K562 (cell line): ENCODE measurements around the gene HPF1. TPM values are rescaled to one million over a fixed set of nuclear protein-coding genes. Genes with fewer than 3 reads are reported as not detected.

ENCODE experiments used
- CREB1 ChIP-seq, 2 experiments: sonication (generic) in 1 of 2; formaldehyde crosslinking in 1 of 2; IDR thresholded peaks; 2 replicates each; pipeline versions ENCODE4 v1.6.1 to v1.8.0; 2012 to 2022; ENCODE audit warnings: inconsistent platforms in 1 of 2, mild to moderate bottlenecking in 1 of 2, missing genetic modification reagents in 1 of 2, moderate library complexity in 1 of 2
- E2F4 ChIP-seq: sonication (generic); formaldehyde crosslinking; IDR thresholded peaks from 2 replicates; pipeline ENCODE4 v1.8.0; 2022; ENCODE audit warnings: mild to moderate bottlenecking, low read depth, missing genetic modification reagents
- ERF ChIP-seq: fragments of 450-650 bp; formaldehyde crosslinking; IDR thresholded peaks from 2 replicates; pipeline ENCODE4 v1.4.0; 2020; ENCODE audit warnings: mild to moderate bottlenecking, mixed read lengths
- GATAD2B ChIP-seq: fragments of 450-650 bp; IDR thresholded peaks from 2 replicates; pipeline ENCODE4 v1.6.1; 2017; ENCODE audit warnings: mild to moderate bottlenecking, borderline replicate concordance
- GTF2E2 ChIP-seq: fragments of 200-800 bp; sonication (Bioruptor generic); IDR thresholded peaks from 2 replicates; pipeline ENCODE4 v1.6.1; 2016; ENCODE audit warnings: missing genetic modification characterization, missing compliant biosample characterization
- HDAC1 ChIP-seq, 2 experiments: fragments of 450-650 bp; IDR thresholded peaks; 2 replicates each; pipeline ENCODE4 v1.6.1; 2016 to 2017; ENCODE audit warnings: inconsistent platforms in 1 of 2, mild to moderate bottlenecking in 1 of 2, moderate library complexity in 1 of 2
- JUND ChIP-seq, 2 experiments: IDR thresholded peaks; 2 replicates in 1 of 2; 3 replicates in 1 of 2; pipeline ENCODE4 v1.6.1; 2011; ENCODE audit warnings: borderline replicate concordance in 2 of 2, low read depth in 2 of 2, low read length in 2 of 2, improper control_type of control experiment in 1 of 2, missing biosample characterization in 1 of 2, missing genetic modification characterization in 1 of 2, missing genetic modification reagents in 1 of 2
- KLF1 ChIP-seq: fragments of 450-650 bp; IDR thresholded peaks from 2 replicates; pipeline ENCODE4 v1.6.1; 2016; ENCODE audit warnings: missing genetic modification characterization, missing compliant biosample characterization
- KLF13 ChIP-seq: fragments of 450-650 bp; IDR thresholded peaks from 2 replicates; pipeline ENCODE4 v1.6.1; 2016; ENCODE audit warnings: missing genetic modification characterization, low read depth, mild to moderate bottlenecking, missing compliant biosample characterization, moderate library complexity, borderline replicate concordance
- MEIS2 ChIP-seq: fragments of 450-650 bp; IDR thresholded peaks from 2 replicates; pipeline ENCODE4 v1.6.1; 2014; ENCODE audit warnings: mild to moderate bottlenecking; ENCODE audit not compliant: partially characterized antibody
- MLX ChIP-seq, 2 experiments: fragments of 450-650 bp in 1 of 2; sonication (generic) in 1 of 2; formaldehyde crosslinking; conservative IDR thresholded peaks; 2 replicates each; pipeline versions ENCODE4 v1.4.0 to v1.8.1; 2020 to 2022; ENCODE audit warnings: mild to moderate bottlenecking in 1 of 2, missing genetic modification reagents in 1 of 2
- NCOA6 ChIP-seq: fragments of 450-650 bp; IDR thresholded peaks from 2 replicates; pipeline ENCODE4 v1.6.1; 2017; ENCODE audit warnings: mild to moderate bottlenecking
- NCOR1 ChIP-seq: fragments of 450-650 bp; IDR thresholded peaks from 2 replicates; pipeline ENCODE4 v1.6.1; 2016; ENCODE audit warnings: mild to moderate bottlenecking, moderate library complexity
- PCBP2 ChIP-seq: fragments of 200-400 bp; formaldehyde crosslinking; IDR thresholded peaks from 2 replicates; pipeline ENCODE4 v1.6.1; 2018; ENCODE audit warnings: low read length, low read depth, mild to moderate bottlenecking, moderate library complexity; ENCODE audit not compliant: poor library complexity, severe bottlenecking
- RBM39 ChIP-seq: fragments of 200-400 bp; formaldehyde crosslinking; optimal IDR thresholded peaks from 2 replicates; pipeline ENCODE3; 2018; ENCODE audit warnings: low read depth, low read length
- SLC30A9 ChIP-seq: fragments of 250-450 bp; sonication (Bioruptor Pico); IDR thresholded peaks from 2 replicates; pipeline ENCODE4 v1.8.0; 2022; ENCODE audit warnings: mild to moderate bottlenecking, moderate library complexity
- TEAD2 ChIP-seq: fragments of 450-650 bp; IDR thresholded peaks from 2 replicates; pipeline ENCODE4 v1.6.1; 2016; ENCODE audit warnings: missing genetic modification characterization, control low read depth, missing compliant biosample characterization
- ZBTB43 ChIP-seq: sonication (generic); formaldehyde crosslinking; IDR thresholded peaks from 2 replicates; pipeline ENCODE4 v1.8.0; 2023; ENCODE audit warnings: mild to moderate bottlenecking, missing genetic modification reagents
- ZNF143 ChIP-seq: sonication (generic); formaldehyde crosslinking; IDR thresholded peaks from 2 replicates; pipeline ENCODE4 v1.9.0; 2022; ENCODE audit warnings: mild to moderate bottlenecking, missing genetic modification reagents
- ZNF165 ChIP-seq: fragments of 250-450 bp; sonication (Bioruptor Pico); IDR thresholded peaks from 2 replicates; pipeline ENCODE4 v1.4.0; 2020; ENCODE audit warnings: borderline replicate concordance
- ZNF398 ChIP-seq: fragments of 250-450 bp; sonication (Bioruptor Pico); IDR thresholded peaks from 2 replicates; pipeline ENCODE4 v1.8.0; 2021; ENCODE audit warnings: moderate library complexity, mild to moderate bottlenecking, inconsistent platforms
- ZNF445 ChIP-seq: fragments of 250-450 bp; sonication (Bioruptor Pico); IDR thresholded peaks from 2 replicates; pipeline ENCODE4 v1.4.0; 2020; ENCODE audit warnings: low read depth, mild to moderate bottlenecking, moderate library complexity
- ZNF583 ChIP-seq: fragments of 250-450 bp; sonication (Bioruptor Pico); IDR thresholded peaks from 2 replicates; pipeline ENCODE4 v1.4.0; 2020
- polyA plus RNA-seq, 8 experiments: library from polyadenylated mRNA; depleted of rRNA in 4 of 8; stranded (reverse) in 5 of 8; unstranded in 3 of 8; fragments of >200 nt; fragmentation: Nextera tagmentation in 2 of 8; fragmentation: Illumina TruSeq in 1 of 8; extraction: Ambion mirVana in 2 of 8; extraction: Trizol in 1 of 8; gene quantifications; 2 replicates each; pipeline versions ENCODE4 v1.2.1 to v1.2.3, GENCODE V29; 2011 to 2014; ENCODE audit warnings: inconsistent platforms in 1 of 8, missing spikeins in 1 of 8
- total RNA-seq, 7 experiments: library from RNA; depleted of rRNA in 6 of 7; stranded (reverse); fragments of >200 nt in 6 of 7; fragmentation: Illumina TruSeq in 2 of 7; extraction: Trizol in 2 of 7; gene quantifications; 2 replicates each; pipeline versions ENCODE4 v1.2.1 to v1.2.3, GENCODE V29; 2011 to 2021; ENCODE audit warnings: low replicate concordance in 1 of 7

Gene HPF1
- total and polyA plus RNA-seq, 9 of the 15 experiments (the other 6 are each of a cell fraction or from before 2014, with no cell fraction given) = 21.2 to 89.4 (median 35.2) TPM

GRCh38 chr4:169757575-169758184, at the start of gene HPF1 (continued):
- TF ChIP-seq ZNF398 (CRISPR knock-in tag) (no peak), ZNF445 (CRISPR knock-in tag) (no peak), ZNF583 (CRISPR knock-in tag) (no peak), TEAD2 (tag) (no peak), NCOR1 (no peak), PCBP2 (no peak), ZBTB43 (CRISPR knock-in tag) (no peak), CREB1 (IDR thresholded peaks at IDR 0.05) (peak; percentile 79), CREB1 (CRISPR knock-in tag; IDR thresholded peaks at IDR 0.05) (peak; percentile 32; the same call in 1 of the 2 replicates), RBM39 (no peak), GATAD2B (no peak), KLF13 (no peak), KLF1 (tag) (no peak), ZNF143 (CRISPR knock-in tag) (no peak), MEIS2 (peak; percentile 18), GTF2E2 (tag) (no peak), MLX (CRISPR knock-in tag; conservative IDR thresholded peaks at IDR 0.05) (no peak), HDAC1 (IDR thresholded peaks at IDR 0.05) (peak in 1 of 2 experiments; percentile 58; a peak in 2 of 4 replicates), ERF (CRISPR knock-in tag) (no peak), SLC30A9 (CRISPR knock-in tag) (no peak), NCOA6 (no peak), E2F4 (CRISPR knock-in tag) (no peak), JUND (IDR thresholded peaks at IDR 0.05; ENCODE audit: borderline replicate concordance, low read depth, low read length) (no peak), JUND (tag; IDR thresholded peaks at IDR 0.05; ENCODE audit: borderline replicate concordance, low read depth, low read length) (no peak), ZNF165 (CRISPR knock-in tag) (no peak)
